ENCODE results near the gene TMEM117.

DNA sequence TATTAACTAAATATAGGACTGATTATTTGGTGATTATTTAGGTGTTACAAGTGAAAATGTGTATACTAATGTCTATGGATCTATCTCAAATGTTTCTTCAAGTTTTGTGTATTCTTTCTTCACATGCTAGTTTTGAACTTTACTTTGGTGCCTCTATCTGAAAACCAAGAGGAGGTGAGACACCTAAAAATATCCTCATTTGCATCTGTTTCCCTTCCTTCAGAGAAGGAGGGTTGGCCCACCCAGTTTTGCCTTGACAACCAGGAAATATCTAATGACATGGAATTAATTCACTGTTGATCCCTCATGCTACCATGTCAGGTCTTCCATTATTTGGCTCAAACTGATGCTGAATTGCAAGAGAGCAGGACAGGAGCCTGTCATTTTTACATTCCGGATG lies 539.8 kb downstream of the TMEM117 start:
- TF ChIP-seq, protein P1, sequence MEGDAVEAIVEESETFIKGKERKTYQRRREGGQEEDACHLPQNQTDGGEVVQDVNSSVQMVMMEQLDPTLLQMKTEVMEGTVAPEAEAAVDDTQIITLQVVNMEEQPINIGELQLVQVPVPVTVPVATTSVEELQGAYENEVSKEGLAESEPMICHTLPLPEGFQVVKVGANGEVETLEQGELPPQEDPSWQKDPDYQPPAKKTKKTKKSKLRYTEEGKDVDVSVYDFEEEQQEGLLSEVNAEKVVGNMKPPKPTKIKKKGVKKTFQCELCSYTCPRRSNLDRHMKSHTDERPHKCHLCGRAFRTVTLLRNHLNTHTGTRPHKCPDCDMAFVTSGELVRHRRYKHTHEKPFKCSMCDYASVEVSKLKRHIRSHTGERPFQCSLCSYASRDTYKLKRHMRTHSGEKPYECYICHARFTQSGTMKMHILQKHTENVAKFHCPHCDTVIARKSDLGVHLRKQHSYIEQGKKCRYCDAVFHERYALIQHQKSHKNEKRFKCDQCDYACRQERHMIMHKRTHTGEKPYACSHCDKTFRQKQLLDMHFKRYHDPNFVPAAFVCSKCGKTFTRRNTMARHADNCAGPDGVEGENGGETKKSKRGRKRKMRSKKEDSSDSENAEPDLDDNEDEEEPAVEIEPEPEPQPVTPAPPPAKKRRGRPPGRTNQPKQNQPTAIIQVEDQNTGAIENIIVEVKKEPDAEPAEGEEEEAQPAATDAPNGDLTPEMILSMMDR (IDR thresholded peaks at IDR 0.05; ENCODE audit: low read depth, low read length): no peak
- no peak for TF ChIP-seq EZH2phosphoT487 (IDR thresholded peaks at IDR 0.05; ENCODE audit: low read depth)
